ENCODE data around the gene NBPF3. TPM values are rescaled to one million over a fixed set of nuclear protein-coding genes. Genes with fewer than 3 reads are reported as not detected.
A peak's percentile ranks its signal among the peaks of the same experiment; 100 is the strongest.

The NBPF3 gene
- total RNA-seq, 2 donors from 2014 or later = 15.5 to 22.1 TPM

DNA sequence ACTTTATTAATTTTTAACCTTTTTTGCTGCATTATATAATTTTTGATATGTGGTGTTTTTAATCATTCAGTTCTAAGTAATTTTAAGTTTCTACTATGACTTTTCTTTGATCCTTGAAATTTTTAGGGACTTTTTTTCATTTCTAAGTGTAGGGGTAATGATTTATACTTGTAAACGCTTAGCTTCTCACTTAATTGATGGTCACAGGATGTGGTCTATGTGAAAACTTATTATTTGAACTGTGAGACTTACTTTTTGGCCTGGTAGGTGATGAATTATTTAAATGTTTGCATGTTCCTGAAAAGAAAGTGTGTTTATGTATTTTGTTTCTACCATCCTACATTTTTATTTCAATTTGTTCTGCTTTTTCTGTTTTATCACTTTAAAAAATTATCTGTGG lies 86.5 kb downstream of the NBPF3 start:
- Mint-ChIP-seq H3K36me3 (ENCODE audit: low read depth) (no peaks in the 10 kb centered on the region), H3K27ac (no peak overlapping the region), H3K4me1 (peaks cover 30% of the 10 kb centered on the region), H3K9me3 (no peaks in the 10 kb centered on the region), H3K27me3 (ENCODE audit: insufficient read depth) (no peaks in the 10 kb centered on the region), H3K4me3 (no peak overlapping the region)
- no peak for DNase-seq
- H3K4me3 ChIP-seq (ENCODE audit: low read length) = no peak overlapping the region
- H3K27ac ChIP-seq (ENCODE audit: low read depth, low read length) = no peak overlapping the region
- WGBS, 2 experiments (ENCODE audit: insufficient coverage in 1 of 2, insufficient read length in 1 of 2) = 83 to 91% methylated on average over 1 of the region's 1 CpG
- no peaks in the 10 kb centered on the region for H3K9me3 ChIP-seq (ENCODE audit: control insufficient read depth, low read length)
- no peak for TF ChIP-seq CTCF (conservative IDR thresholded peaks at IDR 0.05)
- H3K4me1 ChIP-seq (ENCODE audit: control insufficient read depth, insufficient read depth, low read length) = no peaks in the 10 kb centered on the region
- no peaks in the 10 kb centered on the region for H3K36me3 ChIP-seq (ENCODE audit: control insufficient read depth, insufficient read depth, low read length)
- H3K9ac ChIP-seq (ENCODE audit: extremely low read depth, low read length, poor library complexity, severe bottlenecking) = no peak overlapping the region
- no peaks in the 10 kb centered on the region for H3K27me3 ChIP-seq (ENCODE audit: control insufficient read depth, insufficient read depth, low read length, poor library complexity, severe bottlenecking)

GRCh38 chr1:21530368-21531016 lies 90.6 kb downstream of the NBPF3 start:
- no peak for DNase-seq
- Mint-ChIP-seq H3K27ac (peak overlapping the region; percentile 83), H3K27me3 (ENCODE audit: insufficient read depth) (no peaks in the 10 kb centered on the region)

GRCh38 chr1:21531241-21531640 lies 91.3 kb downstream of the NBPF3 start:
- Mint-ChIP-seq H3K27ac (no peak overlapping the region), H3K9me3 (no peaks in the 10 kb centered on the region), H3K36me3 (ENCODE audit: low read depth) (peaks cover 2% of the 10 kb centered on the region), H3K4me1 (peaks cover 30% of the 10 kb centered on the region), H3K27me3 (ENCODE audit: insufficient read depth) (no peaks in the 10 kb centered on the region), H3K4me3 (no peak overlapping the region)
- Histone ChIP-seq H3K4me3 (ENCODE audit: low read length) (no peak overlapping the region), H3K4me1 (ENCODE audit: control insufficient read depth, insufficient read depth, low read length) (no peaks in the 10 kb centered on the region), H3K36me3 (ENCODE audit: control insufficient read depth, insufficient read depth, low read length) (no peaks in the 10 kb centered on the region), H3K9me3 (ENCODE audit: control insufficient read depth, low read length) (no peaks in the 10 kb centered on the region), H3K9ac (ENCODE audit: extremely low read depth, low read length, poor library complexity, severe bottlenecking) (no peak overlapping the region), H3K27me3 (ENCODE audit: control insufficient read depth, insufficient read depth, low read length, poor library complexity, severe bottlenecking) (no peaks in the 10 kb centered on the region), H3K27ac (ENCODE audit: low read depth, low read length) (no peak overlapping the region)
- no peak for TF ChIP-seq CTCF (conservative IDR thresholded peaks at IDR 0.05)
- WGBS, 2 experiments (ENCODE audit: insufficient coverage in 1 of 2, insufficient read length in 1 of 2) = 92 to 97% methylated on average over 5 of the region's 5 CpGs
- no peak for DNase-seq

More at GRCh38 chr1:21530368-21531016, 90.6 kb downstream of the NBPF3 start:
- Histone ChIP-seq H3K9ac (ENCODE audit: extremely low read depth, low read length, poor library complexity, severe bottlenecking) (no peak overlapping the region), H3K27ac (ENCODE audit: low read depth, low read length) (no peak overlapping the region), H3K9me3 (ENCODE audit: control insufficient read depth, low read length) (no peaks in the 10 kb centered on the region), H3K4me1 (ENCODE audit: control insufficient read depth, insufficient read depth, low read length) (no peaks in the 10 kb centered on the region), H3K4me3 (ENCODE audit: low read length) (no peak overlapping the region), H3K36me3 (ENCODE audit: control insufficient read depth, insufficient read depth, low read length) (no peaks in the 10 kb centered on the region), H3K27me3 (ENCODE audit: control insufficient read depth, insufficient read depth, low read length, poor library complexity, severe bottlenecking) (no peaks in the 10 kb centered on the region)
- WGBS, 2 experiments (ENCODE audit: insufficient coverage in 1 of 2, insufficient read length in 1 of 2) = 55 to 59% methylated on average over 3 to 7 of the region's 7 CpGs
- Mint-ChIP-seq H3K36me3 (ENCODE audit: low read depth) (peaks cover 2% of the 10 kb centered on the region), H3K9me3 (no peaks in the 10 kb centered on the region), H3K4me3 (peak overlapping the region; percentile 35), H3K4me1 (peaks cover 30% of the 10 kb centered on the region)
- no peak for TF ChIP-seq CTCF (conservative IDR thresholded peaks at IDR 0.05)
